Ecto neural progenitor cell (in vitro differentiated cells): ENCODE data around the gene CIB4.
A peak's percentile ranks its signal among the peaks of the same experiment; 100 is the strongest.

Experiments used
- DNase-seq: peaks from one replicate; pipeline ENCODE4 v3.0.0-alpha.2; 2018; ENCODE audit warnings: low spot score

The CIB4 gene

GRCh38 chr2:26621469-26622199 lies 19.5 kb downstream of the CIB4 start:
- no peak for DNase-seq

DNA sequence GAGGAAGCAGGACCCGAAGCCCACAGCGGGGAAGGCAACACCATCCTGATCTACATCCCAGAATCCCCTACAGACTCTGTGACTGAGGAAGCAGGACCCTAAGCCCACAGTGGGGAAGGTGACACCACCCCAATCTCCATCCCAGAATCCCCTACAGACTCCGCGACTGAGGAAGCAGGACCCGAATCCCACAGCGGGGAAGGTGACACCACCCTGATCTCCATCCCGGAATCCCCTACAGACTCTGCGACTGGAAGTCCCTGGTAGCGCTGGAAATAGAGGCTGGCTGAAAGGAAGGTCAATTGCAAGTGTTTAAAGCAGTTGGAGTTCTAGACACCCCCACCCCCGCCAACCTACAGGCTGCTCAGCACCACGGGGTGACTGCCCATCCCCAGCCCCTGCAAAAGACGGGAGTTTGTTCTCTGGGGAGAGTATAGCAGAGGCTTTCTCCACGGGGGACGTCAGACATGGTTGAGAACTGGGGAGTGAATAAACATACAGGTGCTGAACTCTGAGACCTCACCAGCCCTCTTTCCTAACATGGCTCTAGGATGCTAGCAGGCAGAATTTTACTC lies 21.0 kb downstream of the CIB4 start:
- peak; percentile 38 for DNase-seq

DNA sequence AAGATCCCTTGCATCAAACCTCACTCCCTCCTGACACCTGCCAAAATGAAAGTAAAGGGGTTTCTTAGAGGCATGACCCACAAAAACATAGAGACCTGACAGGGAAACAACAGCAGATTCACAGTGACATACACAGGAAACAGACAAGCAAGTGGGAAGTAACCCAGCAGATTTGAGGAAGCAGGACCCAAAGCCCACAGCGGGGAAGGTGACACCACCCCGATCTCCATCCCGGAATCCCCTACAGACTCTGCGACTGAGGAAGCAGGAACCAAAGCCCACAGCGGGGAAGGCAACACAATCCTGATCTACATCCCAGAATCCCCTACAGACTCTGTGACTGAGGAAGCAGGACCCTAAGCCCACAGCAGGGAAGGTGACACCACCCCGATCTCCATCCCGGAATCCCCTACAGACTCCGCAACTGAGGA lies 21.6 kb downstream of the CIB4 start:
- DNase-seq: peak; percentile 35

- DNase-seq: no peak
Observed at GRCh38 chr2:26619096-26619495, 22.1 kb downstream of the CIB4 start.

DNA sequence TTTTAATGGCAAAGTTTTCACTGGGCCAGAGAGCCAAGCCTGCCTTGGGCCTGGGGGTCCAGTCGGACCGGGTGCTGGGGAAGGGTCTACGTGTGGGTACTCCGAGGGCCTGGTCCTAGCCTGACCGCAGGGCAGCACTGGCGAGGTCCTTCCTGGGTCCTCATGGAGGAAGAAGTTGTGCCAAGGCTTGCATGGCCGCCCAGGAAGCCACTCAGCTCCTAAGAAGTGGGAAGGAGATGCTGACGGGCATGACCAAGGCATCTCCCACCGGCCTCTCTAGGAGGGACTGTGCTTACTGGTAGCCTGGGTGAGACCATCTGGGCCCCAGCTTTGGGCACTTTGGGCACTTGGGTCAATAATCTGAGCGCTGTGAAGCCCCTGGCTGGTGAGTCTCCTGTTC lies 22.6 kb downstream of the CIB4 start:
- DNase-seq: no peak

DNA sequence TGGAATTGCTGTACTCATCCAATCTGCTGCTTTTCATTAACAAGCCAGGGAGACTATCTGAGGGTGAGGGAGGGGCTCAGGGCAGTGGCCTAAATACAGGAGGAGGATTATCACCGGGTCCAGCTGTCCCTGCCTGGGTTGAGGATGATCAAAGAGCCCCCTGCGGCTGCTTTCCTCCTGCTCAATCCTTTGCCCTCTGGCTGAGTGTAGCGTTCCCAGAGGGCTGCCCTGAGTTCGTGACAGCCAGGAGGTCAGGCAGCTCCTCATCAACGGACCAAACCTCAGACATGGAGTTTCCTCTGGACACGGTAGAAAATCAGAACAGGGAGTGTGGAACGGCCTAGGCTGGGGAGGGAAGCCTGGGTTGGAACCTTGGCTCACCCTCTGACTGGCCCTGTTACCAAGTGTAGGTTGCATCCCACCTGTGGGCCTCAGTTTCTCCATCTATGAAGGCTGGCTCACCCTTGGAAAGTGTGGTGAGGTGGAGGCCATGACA lies 23.5 kb downstream of the CIB4 start:
- no peak for DNase-seq

GRCh38 chr2:26616706-26617587 lies 24.2 kb downstream of the CIB4 start:
- no peak for DNase-seq

GRCh38 chr2:26615860-26616705 lies 25.1 kb downstream of the CIB4 start:
- DNase-seq: no peak

DNA sequence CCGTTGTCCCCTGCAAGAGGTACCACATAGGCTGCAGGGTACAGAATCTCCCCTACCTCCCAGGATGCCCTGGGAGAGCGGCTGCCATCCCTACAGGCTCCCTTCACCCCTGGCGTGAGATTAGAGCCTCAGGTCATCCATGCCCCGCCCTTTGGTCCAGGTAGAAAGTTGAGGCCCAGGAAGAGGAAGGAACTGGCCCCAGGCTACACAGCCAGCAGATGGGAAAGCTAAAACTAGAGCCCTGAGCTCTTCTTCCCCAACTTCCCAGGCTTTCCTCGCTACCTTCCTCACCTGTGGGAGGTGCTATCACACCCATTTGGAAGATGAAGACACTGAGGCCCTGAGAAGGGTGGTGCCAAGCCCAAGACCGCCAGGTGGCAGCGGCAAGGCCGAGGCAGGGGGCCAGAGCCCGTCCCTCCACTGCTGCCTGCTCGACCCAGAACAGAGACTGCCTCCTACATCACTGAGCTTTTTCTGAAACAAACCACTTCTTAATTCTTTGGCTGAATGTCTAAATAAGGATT lies 25.8 kb downstream of the CIB4 start:
- DNase-seq: peak; percentile 45

DNA sequence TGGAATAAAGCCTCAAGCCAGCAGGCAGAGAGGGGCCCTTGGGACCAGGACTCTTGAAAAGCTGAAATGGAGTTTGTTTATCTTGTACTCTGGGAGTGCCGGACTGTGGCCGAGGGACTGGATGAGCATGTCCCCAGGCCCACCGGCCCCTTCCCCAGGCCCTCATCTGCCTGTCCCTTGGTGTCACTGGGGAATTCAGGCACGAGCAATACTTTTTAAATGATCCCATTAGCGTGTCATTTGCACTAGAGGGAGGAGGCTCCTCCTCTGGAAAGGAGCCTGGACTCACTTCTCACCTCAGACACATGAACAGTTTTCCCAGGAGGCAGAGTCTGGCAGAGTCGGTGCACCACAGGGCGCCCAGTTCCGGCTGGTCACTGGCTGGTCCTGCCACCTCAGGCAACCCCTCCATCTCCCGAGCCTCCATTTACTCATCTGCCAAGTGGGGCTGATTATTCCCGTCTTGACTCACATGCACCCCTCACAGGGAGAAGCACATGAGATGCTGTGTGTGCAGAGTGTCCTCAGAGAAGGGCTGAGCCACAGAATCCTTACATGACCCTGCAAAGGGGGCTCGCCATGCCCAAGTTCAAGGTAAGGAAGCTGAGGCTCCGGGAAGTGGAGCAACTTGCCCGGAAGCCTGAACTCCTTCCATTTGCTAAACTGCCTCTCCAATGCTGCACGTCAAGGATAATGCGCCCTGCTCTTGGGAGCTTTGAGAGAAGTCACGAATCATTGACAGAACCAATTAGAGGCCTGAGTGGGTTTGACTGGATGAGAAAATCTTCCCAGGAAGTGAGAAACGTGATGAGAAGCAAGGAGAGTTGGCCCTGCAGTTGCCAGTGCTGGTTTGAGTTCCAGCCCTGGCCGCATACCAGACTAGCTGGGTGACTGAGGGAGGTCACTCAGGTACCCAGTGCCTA lies 26.7 kb downstream of the CIB4 start:
- DNase-seq: peak; percentile 48

DNA sequence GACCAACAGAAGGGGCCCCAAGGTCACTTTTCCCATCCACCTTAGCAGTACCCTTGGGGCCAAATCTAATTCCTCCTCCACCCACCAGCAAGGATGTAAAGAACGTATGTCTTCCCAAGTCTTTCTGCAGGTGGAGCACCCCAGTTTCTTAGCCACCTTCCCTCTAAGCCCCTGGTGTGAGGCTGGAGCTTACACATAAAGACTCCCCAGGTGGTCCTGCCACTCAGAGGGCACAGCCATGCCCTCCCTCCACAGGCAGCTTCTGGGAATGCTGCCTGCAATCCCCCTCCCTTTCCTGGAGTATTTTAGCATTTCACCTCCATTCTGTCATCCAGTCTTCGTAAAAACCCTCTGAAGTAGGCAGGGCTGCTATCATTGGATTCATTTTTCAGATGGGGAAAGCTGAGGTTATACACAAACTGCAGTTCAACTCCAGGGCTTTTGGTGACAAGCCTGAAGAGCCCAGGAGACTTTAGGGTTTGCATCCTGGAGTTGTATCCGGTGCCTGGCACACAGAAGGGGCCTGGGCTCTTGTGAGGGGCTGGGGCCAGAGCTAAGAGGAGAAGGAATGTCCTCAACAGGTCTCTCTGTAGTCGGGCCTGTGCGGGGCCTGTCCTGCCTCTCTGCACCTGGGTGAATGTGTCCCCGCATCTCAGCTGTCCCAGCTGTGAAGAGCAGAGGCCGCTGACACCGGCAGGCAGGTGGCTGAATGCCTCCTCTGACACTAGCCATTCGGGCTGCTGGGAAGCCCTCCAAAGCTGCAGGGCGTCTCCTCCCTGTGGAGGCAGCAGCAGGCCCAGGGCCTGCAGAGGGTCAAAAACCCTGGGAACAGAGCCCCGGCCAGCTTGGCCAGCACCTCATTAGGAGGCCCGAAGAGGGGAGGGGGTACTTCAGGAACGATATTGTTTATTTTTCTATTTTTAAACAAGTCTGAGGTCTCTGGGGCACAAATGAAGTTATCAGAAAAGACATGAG lies 27.6 kb downstream of the CIB4 start:
- DNase-seq: peak; percentile 55

DNA sequence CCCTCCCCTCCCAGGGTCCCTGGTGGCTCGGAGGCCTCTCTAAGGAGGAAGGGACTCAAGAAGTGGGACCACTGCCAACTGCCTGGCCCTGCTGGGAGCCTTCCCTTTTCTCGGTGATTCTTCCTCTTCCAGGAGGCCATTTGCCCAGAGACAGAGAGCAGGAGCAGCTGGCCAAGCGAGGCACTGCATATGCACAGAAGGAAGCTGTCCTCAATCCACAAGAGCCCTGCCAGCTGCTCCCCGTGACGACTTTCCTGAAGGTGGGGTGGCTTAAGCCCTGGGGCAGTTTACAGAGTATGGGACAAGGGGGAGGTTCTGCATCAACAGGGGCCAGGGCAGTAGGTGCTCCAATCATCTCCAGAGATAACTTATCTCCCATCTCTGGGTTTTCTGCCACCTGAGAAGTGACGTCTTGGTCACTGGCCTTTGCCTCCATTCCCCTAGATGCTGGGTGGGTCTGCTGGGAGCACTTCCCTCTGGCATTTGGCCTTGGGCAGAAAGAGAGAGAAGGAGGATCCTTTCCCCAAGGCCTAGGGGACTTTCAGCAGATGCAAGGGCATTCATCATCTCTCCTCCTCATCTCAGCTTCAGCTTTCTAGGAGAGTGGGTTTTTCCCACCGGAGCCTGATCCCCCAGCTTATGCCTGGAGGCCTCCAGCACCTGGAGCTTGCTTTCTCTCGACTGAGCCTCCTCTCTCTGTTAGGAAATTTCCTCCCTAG lies 28.5 kb downstream of the CIB4 start:
- peak; percentile 46 for DNase-seq

DNA sequence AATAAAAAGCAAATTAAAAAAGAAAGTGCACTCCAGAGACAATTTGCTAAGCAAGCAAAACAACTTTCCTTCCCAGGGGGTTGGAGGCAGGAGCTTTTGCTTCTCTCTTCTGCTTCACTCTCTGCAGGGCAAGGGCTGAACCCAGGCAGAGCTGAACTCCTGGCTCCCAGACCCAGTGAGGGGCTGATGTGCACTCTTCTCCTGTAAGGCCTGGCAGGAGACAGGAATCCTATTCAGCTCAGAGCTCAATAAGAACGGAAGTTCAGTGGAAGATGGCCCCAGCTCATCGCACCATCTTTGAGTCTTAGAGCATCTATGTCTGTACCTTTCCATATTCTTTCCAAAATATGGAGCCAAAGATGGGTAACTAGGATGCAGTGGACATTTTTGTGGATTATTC lies 29.1 kb downstream of the CIB4 start:
- no peak for DNase-seq

GRCh38 chr2:26610504-26611335 lies 30.4 kb downstream of the CIB4 start:
- DNase-seq: no peak

DNA sequence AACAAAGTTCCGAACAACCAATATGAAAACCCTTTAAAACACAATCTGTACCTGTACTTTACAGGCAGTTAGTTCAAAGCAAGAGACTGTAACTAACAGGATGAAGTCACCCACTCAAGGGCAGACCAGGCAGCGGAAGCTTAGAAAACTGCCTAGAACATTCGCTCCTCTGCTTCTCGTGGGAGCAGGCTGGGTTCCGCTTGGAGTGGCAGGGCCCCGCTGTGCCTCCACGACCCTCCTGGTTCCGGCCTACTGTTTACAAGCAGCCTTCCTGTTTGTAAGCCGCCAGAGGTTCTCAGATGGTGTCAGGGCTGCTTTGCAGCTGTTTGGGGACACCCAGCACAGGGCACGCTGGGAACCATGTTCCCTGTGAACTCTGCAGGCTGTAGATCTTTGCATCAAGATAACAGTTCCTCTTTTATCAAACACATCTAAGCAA lies 31.3 kb downstream of the CIB4 start:
- peak; percentile 20 for DNase-seq

DNA sequence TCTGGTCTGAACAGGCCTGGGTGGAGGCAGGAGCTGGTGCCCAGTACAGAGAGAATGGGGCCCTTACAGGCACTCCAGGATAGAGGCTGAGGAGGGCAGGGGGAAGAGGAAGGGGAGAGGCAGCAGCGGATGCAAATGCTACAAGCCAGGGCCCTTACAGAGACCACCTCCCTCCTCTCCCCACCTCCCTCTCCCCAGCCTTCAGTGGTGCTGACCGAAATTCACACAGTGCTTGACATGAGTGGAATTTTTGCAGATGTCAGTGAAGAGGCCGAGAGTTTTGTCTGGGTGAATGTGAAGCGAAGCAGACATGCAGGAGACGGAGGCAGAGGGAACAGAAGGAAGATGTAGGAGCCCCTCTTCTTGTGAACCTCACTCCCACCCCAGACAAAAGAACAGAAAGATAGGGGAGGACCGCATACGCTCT lies 31.9 kb downstream of the CIB4 start:
- DNase-seq: peak; percentile 43

DNA sequence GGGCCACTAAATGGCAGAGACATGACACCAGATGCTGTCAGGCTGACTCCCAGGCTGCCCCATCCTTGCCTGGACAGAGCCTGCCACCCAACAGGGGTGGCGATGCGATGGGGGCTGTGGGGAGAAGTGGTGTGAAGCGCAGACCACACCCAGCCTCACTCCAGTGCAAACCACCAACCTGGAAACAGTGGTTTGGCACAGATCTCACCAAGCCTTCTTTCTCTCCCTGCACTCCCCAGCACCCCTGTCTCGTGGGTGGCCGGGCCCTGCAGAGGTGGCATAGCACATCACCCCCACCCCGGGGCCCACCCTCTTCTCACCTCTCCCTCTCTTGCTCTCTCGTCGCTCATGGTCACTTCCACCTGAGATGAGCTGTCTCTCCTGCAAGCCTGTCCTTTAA lies 32.6 kb downstream of the CIB4 start:
- peak; percentile 43 for DNase-seq

- DNase-seq: peak; percentile 42
Observed at GRCh38 chr2:26607698-26608097, 33.5 kb downstream of the CIB4 start.
